ENCODE results near the gene BAZ2A. TPM values are rescaled to one million over a fixed set of nuclear protein-coding genes. Genes with fewer than 3 reads are reported as not detected.

BAZ2A gene
- total RNA-seq: 100 to 1,000 TPM in 2 of 4 donors, 10 to 100 TPM in 2; 64.8 to 141 (median 107) TPM

- intact Hi-C loops (cut with DNase I; ENCODE audit: low total_unique reads): no loop called here
- TF ChIP-seq POLR2A (IDR thresholded peaks at IDR 0.05): no peak
- TF ChIP-seq CTCF (IDR thresholded peaks at IDR 0.05): no peak
- H3K4me3 ChIP-seq (ENCODE audit: low read depth, poor library complexity, severe bottlenecking): peak within 1 kb of the TSS; percentile 98
- 0 to 2% methylated on average over 7 to 19 of the region's 31 CpGs for WGBS, 2 donors
- DNase-seq (ENCODE audit: low spot score in 2 of 2): peak; percentile 86 to 98
These were observed at the start of gene BAZ2A for GRCh38 chr12:56630180-56630632. Gene BAZ2A (minus strand): TSS chr12:56630326. CDS start chr12:56617530, 12,796 bp downstream.

DNA sequence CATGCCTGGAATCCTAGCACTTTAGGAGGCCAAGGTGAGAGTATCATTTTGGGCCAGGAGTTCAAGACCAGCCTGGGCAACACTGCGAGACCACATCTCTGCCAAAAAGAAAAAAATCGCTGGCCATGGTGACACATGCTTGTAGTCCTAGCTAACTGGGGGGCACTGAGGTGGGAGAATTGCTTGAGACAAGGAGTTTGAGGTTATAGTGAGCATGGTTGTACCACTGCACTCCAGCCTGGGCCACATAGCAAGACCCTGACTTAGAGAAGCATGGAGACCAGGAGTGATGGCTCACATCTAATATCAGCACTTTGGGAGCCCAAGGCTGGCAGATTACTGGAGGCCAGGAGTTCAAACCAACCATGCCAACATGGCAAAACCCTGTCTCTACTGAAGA, 48.7 kb upstream of the BAZ2A start:
- WGBS, 2 donors: 77 to 90% methylated on average over 2 of the region's 2 CpGs
- no peak for TF ChIP-seq CTCF (IDR thresholded peaks at IDR 0.05)
- TF ChIP-seq POLR2A (IDR thresholded peaks at IDR 0.05): no peak
- H3K4me3 ChIP-seq (ENCODE audit: low read depth, poor library complexity, severe bottlenecking): no peak overlapping the region
- intact Hi-C loops (cut with DNase I; ENCODE audit: low total_unique reads): no loop called here
- DNase-seq (ENCODE audit: low spot score in 2 of 2): peak in 1 of 2 donors; percentile 12

DNA sequence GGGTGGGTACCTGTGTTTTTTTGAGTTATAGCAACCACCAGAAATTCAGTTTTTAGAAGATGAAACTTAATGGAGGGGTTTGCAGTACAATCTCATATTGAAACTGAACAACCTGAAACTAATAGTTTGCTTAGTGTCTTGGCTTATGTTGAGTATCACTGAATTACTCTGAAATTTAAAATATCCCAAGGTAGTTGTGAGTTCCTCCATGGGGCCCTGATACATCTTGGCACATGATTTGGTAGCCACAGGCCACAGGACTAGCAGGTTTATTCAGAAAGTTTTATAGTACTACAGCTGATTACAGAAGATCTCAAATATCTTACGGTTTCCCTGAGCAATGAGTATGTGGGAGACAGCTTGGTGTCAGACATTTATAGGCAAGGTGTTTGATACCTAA, 47.6 kb upstream of the BAZ2A start:
- intact Hi-C loops (cut with DNase I; ENCODE audit: low total_unique reads): no loop called here
- H3K4me3 ChIP-seq (ENCODE audit: low read depth, poor library complexity, severe bottlenecking): no peak overlapping the region
- 42 to 63% methylated on average over 1 of the region's 1 CpG for WGBS, 2 donors
- TF ChIP-seq CTCF (IDR thresholded peaks at IDR 0.05): no peak
- TF ChIP-seq POLR2A (IDR thresholded peaks at IDR 0.05): no peak
- DNase-seq (ENCODE audit: low spot score in 2 of 2): no peak

DNA sequence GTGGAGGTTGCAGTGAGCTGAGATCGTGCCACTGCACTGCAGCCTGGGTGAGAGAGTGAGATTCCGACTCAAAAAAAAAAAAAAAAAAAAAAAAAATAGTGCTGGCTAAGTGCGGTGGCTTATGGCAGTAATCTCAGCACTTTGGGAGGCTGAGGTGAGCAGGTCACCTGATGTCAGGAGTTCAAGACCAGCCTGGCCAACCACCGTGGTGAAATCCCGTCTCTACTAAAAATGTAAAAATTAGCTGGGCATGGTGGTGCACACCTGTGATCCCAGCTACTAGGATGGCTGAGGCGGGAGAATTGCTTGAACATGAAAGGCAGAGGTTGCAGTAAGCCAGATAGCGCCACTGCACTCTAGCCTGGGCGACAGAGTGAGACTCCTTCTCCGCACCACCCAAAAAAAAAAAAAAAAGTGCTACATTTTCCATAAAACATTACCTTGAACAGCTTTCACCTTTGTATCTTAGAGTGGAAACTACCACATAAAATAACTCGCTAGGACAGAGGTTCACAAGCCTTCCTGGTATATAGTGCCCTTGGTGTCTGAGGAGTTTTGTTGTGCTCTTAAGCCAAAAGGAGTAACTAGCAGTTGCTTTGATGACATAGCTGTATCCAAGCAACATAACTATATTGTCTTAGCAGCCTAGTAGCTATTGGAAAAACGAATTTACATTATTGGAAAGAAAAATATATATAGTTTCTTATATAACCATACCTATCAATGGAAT, 46.9 kb upstream of the BAZ2A start:
- H3K4me3 ChIP-seq (ENCODE audit: low read depth, poor library complexity, severe bottlenecking): no peak overlapping the region
- TF ChIP-seq CTCF (IDR thresholded peaks at IDR 0.05) (no peak), POLR2A (IDR thresholded peaks at IDR 0.05) (no peak)
- intact Hi-C loops (cut with DNase I; ENCODE audit: low total_unique reads): no loop called here
- WGBS, 2 donors: 81% methylated on average over 11 of the region's 11 CpGs
- peak in 1 of 2 donors; percentile 60 for DNase-seq (ENCODE audit: low spot score in 2 of 2)

- intact Hi-C loops (cut with DNase I; ENCODE audit: low total_unique reads): no loop called here
- no peak for TF ChIP-seq CTCF (IDR thresholded peaks at IDR 0.05)
- TF ChIP-seq POLR2A (IDR thresholded peaks at IDR 0.05): no peak
- no peak for DNase-seq (ENCODE audit: low spot score in 2 of 2)
- H3K4me3 ChIP-seq (ENCODE audit: low read depth, poor library complexity, severe bottlenecking): no peak overlapping the region
- 95 to 98% methylated on average over 2 of the region's 2 CpGs for WGBS, 2 donors
These were observed 41.5 kb upstream of the BAZ2A start for GRCh38 chr12:56671608-56672007.

All from lower leg skin (tissue), 4 donors.